BJ (cell line): Measurements from ENCODE around the gene POR. TPM values are rescaled to one million over a fixed set of nuclear protein-coding genes. Genes with fewer than 3 reads are reported as not detected.

ENCODE experiments used
- CTCF ChIA-PET: fragments of 350-600 bp; formaldehyde crosslinking; extraction: SDS; loops from one replicate; lab custom pipeline; 2021; ENCODE audit warnings: antibody characterized with exemption, inconsistent platforms; lab: Yijun Ruan, JAX
- POLR2A ChIA-PET: fragments of 300-600 bp; sonication (Branson Sonifier 250); formaldehyde crosslinking; extraction: SDS; loops from one replicate; lab custom pipeline; 2021; ENCODE audit warnings: antibody characterized with exemption; lab: Charles Lee
- DNase-seq: peaks from one replicate; pipeline ENCODE4 v3.0.0-alpha.2; 2011; ENCODE audit warnings: low read depth
- H3K27me3 ChIP-seq: 2 replicates; pipeline ENCODE4 v1.6.0; 2011; ENCODE audit warnings: low read length; ENCODE audit not compliant: control insufficient read depth, insufficient read depth
- H3K36me3 ChIP-seq: 2 replicates; pipeline ENCODE4 v1.5.1; 2011; ENCODE audit warnings: low read length; ENCODE audit not compliant: control insufficient read depth, insufficient read depth
- H3K4me3 ChIP-seq: 2 replicates; pipeline ENCODE4 v1.5.1; 2011; ENCODE audit warnings: low read depth, mild to moderate bottlenecking, control low read depth, low read length
- polyA plus RNA-seq: library from polyadenylated mRNA; depleted of rRNA; stranded (reverse); fragments of >200 nt; gene quantifications from 2 replicates; pipeline ENCODE4 v1.2.3, GENCODE V29; 2011
- TF ChIP-seq, protein P1 (sequence below): IDR thresholded peaks from 2 replicates; pipeline ENCODE4 v1.5.1; 2011; ENCODE audit warnings: low read depth, mild to moderate bottlenecking, control low read depth, inconsistent platforms, low read length, moderate library complexity; ENCODE audit not compliant: insufficient read depth

The POR gene
- polyA plus RNA-seq, 1 experiment: 63.4 TPM

DNA sequence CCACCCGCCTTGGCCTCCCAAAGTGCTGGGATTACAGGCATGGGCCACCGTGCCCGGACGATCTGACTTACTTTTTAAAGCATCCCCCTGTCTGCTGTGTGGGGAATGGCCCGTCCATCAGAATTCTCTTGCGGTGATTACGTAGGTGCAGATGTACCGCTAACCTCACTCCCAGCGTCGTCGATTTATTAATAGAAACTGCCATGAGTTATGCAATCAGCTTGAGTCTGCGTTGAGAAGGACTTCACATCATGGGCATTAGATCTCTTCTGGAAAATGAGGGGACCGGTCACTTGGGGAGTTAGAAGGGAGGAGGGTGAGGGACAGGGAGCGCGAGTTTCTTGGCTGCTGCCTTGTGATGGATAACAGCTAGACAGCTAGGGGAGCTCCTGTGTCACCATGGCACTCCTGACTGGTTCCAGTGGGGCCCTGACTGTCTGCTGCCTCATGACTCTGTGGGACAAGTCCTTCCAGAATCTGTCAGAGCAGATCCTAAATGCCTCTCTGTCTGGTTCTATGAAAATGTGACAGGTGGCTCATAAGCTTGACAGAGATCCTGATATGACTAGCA is 35.2 kb downstream of the POR start:
- CTCF ChIA-PET: no interaction called here
- Histone ChIP-seq H3K4me3 (no peak overlapping the region), H3K36me3 (peaks cover 2% of the 10 kb centered on the region), H3K27me3 (no peaks in the 10 kb centered on the region)
- POLR2A ChIA-PET: no interaction called here
- no peak for DNase-seq
- TF ChIP-seq, protein P1, sequence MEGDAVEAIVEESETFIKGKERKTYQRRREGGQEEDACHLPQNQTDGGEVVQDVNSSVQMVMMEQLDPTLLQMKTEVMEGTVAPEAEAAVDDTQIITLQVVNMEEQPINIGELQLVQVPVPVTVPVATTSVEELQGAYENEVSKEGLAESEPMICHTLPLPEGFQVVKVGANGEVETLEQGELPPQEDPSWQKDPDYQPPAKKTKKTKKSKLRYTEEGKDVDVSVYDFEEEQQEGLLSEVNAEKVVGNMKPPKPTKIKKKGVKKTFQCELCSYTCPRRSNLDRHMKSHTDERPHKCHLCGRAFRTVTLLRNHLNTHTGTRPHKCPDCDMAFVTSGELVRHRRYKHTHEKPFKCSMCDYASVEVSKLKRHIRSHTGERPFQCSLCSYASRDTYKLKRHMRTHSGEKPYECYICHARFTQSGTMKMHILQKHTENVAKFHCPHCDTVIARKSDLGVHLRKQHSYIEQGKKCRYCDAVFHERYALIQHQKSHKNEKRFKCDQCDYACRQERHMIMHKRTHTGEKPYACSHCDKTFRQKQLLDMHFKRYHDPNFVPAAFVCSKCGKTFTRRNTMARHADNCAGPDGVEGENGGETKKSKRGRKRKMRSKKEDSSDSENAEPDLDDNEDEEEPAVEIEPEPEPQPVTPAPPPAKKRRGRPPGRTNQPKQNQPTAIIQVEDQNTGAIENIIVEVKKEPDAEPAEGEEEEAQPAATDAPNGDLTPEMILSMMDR: no peak

DNA sequence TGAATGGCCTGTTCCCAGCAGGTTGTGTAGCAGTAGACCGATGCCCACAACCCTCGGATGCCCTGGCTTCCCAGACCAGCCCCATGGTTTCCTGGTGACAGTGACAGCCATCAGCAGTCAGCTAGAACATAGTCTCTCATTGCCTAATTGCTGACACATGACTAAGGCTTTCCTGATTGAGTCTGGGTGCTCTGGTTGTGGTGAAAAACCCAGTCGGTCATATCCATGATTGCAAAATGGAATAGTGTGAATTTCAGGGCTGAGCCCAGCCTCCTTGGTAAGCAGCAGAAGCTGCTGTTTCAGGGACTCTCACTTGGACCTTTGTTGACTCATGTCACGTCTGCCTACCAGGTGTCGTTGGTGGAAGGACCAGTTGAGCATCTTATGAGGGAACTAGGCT is 36.6 kb downstream of the POR start:
- ChIA-PET POLR2A (interaction anchor here (0.7 kb wide), 1 partner anchor 36 kb away, joined by 3 read pairs; no protein-coding TSS in a partner anchor), CTCF (interaction anchor here (0.8 kb wide), 1 partner anchor 15 kb away, joined by 3 read pairs; no protein-coding TSS in a partner anchor)
- H3K4me3 ChIP-seq: no peak overlapping the region
- TF ChIP-seq, protein P1: no peak
- DNase-seq: no peak
- peaks cover 7% of the 10 kb centered on the region for H3K36me3 ChIP-seq
- H3K27me3 ChIP-seq: no peaks in the 10 kb centered on the region

DNA sequence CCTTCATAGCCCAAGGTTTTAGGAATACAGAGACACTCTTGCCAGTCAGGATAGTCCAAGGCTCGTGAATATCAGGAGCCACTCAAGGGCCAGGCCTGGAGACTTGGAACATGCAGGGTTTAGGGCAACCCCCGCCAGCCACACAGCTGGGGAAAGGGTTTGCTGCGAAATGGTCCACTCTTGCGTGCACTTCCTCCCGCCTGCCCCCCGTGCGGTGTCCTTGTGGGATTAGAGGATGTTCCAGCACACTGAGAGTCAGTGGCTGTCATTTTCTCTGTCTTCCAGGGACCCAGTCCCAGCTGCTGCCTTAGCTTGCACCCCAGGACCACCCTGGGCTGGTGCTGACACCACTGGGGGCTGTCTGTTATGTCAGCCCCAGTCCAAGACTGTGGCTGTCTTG is 38.5 kb downstream of the POR start:
- Histone ChIP-seq H3K36me3 (peaks cover 7% of the 10 kb centered on the region), H3K27me3 (no peaks in the 10 kb centered on the region), H3K4me3 (no peak overlapping the region)
- TF ChIP-seq, protein P1: no peak
- DNase-seq: no peak
- ChIA-PET CTCF (no interaction called here), POLR2A (no interaction called here)

DNA sequence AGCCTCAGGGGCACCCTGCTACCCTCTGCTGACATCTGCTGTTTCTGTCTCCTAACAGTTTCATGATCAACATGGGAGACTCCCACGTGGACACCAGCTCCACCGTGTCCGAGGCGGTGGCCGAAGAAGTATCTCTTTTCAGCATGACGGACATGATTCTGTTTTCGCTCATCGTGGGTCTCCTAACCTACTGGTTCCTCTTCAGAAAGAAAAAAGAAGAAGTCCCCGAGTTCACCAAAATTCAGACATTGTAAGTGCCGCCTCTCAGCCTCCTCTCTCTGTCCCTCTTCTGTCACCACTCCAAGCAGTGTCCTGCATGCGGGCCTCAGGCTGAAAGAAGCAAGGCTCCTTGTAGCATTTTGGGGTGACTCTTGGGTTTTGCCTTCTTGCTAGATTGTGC is 39.0 kb downstream of the POR start:
- ChIA-PET POLR2A (no interaction called here), CTCF (no interaction called here)
- peaks cover 8% of the 10 kb centered on the region for H3K36me3 ChIP-seq
- H3K27me3 ChIP-seq: no peaks in the 10 kb centered on the region
- TF ChIP-seq, protein P1: no peak
- H3K4me3 ChIP-seq: no peak overlapping the region
- DNase-seq: no peak

DNA sequence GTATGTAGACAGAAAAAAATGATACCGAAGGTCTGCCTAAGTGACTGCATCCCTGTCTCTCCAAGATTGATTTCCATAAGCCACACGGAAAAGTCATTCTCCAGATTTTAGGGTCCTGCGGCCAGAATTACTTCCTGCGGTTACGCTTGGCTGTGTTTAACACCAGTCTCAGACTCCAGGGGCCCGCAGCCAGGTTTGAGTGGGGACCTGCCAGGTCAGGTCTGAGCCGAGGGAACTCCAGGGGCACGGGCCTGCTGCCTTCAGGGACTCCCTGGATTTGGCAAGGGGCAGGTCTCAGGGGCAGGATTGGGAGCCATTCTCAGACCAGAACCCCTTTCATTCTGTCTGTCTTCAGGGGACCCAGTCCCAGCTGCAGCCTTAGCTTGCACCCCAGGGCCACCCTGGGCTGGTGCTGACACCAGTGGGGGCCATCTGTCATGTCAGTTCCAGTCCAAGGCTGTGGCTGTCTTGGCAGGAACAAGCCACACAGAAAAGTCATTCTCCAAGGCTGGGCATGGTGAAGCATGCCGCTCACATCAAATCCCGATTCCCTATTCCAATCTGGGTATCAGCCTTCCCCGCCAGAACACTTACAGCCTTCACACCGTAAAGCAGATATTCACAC is 40.5 kb downstream of the POR start:
- no peaks in the 10 kb centered on the region for H3K27me3 ChIP-seq
- POLR2A ChIA-PET: interaction anchor here (0.7 kb wide), 1 partner anchor 8 kb away, joined by 4 read pairs; no protein-coding TSS in a partner anchor
- peaks cover 8% of the 10 kb centered on the region for H3K36me3 ChIP-seq
- CTCF ChIA-PET: interaction anchor here (0.6 kb wide), 1 partner anchor 34 kb away, joined by 3 read pairs; no protein-coding TSS in a partner anchor
- TF ChIP-seq, protein P1: no peak
- H3K4me3 ChIP-seq: no peak overlapping the region
- no peak for DNase-seq
